CD4-positive, alpha-beta T cell treated with Interleukin-15 for 4 hours (primary cell): ENCODE results near the gene ATXN2.
"Not testable (repeated sequence)": the region's sequence is repeated elsewhere in the genome, so short reads cannot be mapped to it uniquely, and the experiment has no call there.

Experiments used
- DNase-seq: peaks from one replicate; pipeline ENCODE4 v3.0.0-alpha.2; 2020; ENCODE audit warnings: low spot score

ATXN2 gene

GRCh38 chr12:111598637-111599452, at the start of gene ATXN2:
TSS of gene ATXN2 (minus strand) at chr12:111599315. CDS start at chr12:111599034, 281 bp downstream.
- DNase-seq, result peak; percentile 64

GRCh38 chr12:111645433-111645832, 46.3 kb upstream of the ATXN2 start:
- DNase-seq, result no peak

- DNase-seq, result no peak
Observed at GRCh38 chr12:111643427-111643826, 44.3 kb upstream of the ATXN2 start.

- no peak for DNase-seq
Observed at GRCh38 chr12:111642681-111643426, 43.7 kb upstream of the ATXN2 start.

GRCh38 chr12:111640506-111640905, 41.4 kb upstream of the ATXN2 start:
- DNase-seq, result no peak

GRCh38 chr12:111638556-111638955, 39.4 kb upstream of the ATXN2 start:
- DNase-seq, result no peak

- no peak for DNase-seq
Observed at GRCh38 chr12:111636209-111636945, 37.3 kb upstream of the ATXN2 start.

GRCh38 chr12:111635524-111635923, 36.4 kb upstream of the ATXN2 start:
- DNase-seq, result no peak

GRCh38 chr12:111628505-111629260, 29.6 kb upstream of the ATXN2 start:
- no peak for DNase-seq

GRCh38 chr12:111626230-111626629, 27.1 kb upstream of the ATXN2 start:
- no peak for DNase-seq

- no peak for DNase-seq
Observed at GRCh38 chr12:111624540-111624939, 25.4 kb upstream of the ATXN2 start.

GRCh38 chr12:111617841-111618240, 18.7 kb upstream of the ATXN2 start:
- not testable (repeated sequence) for DNase-seq

- DNase-seq, result no peak
Observed at GRCh38 chr12:111616177-111616623, 17.1 kb upstream of the ATXN2 start.

GRCh38 chr12:111607239-111607638, 8.1 kb upstream of the ATXN2 start:
- no peak for DNase-seq

GRCh38 chr12:111606767-111607230, 7.7 kb upstream of the ATXN2 start:
- DNase-seq, result no peak

- no peak for DNase-seq
Observed at GRCh38 chr12:111605911-111606766, 7.0 kb upstream of the ATXN2 start.

GRCh38 chr12:111602857-111603256, 3.7 kb upstream of the ATXN2 start:
- DNase-seq, result not testable (repeated sequence)

- no peak for DNase-seq
Observed at GRCh38 chr12:111602348-111602747, 3.2 kb upstream of the ATXN2 start.

- DNase-seq, result not testable (repeated sequence)
Observed at GRCh38 chr12:111600986-111601385, 1.9 kb upstream of the ATXN2 start.

GRCh38 chr12:111600205-111600642, 1.1 kb upstream of the ATXN2 start:
- DNase-seq, result no peak
